ENCODE measurements around the gene ADD2.

Gene ADD2

GRCh38 chr2:70717431-70718038 lies 50.5 kb downstream of the ADD2 start:
- no peak for TF ChIP-seq TCF4 (CRISPR knock-in tag; IDR thresholded peaks at IDR 0.05; ENCODE audit: borderline replicate concordance)
- TF ChIP-seq ZC3H10 (CRISPR knock-in tag; IDR thresholded peaks at IDR 0.05): no peak
- TF ChIP-seq ZFP3 (CRISPR knock-in tag; IDR thresholded peaks at IDR 0.05): no peak
- no peak for TF ChIP-seq ARNTL (CRISPR knock-in tag; IDR thresholded peaks at IDR 0.05; ENCODE audit: borderline replicate concordance, low read depth)
- TF ChIP-seq CSRNP3 (CRISPR knock-in tag; IDR thresholded peaks at IDR 0.05): no peak
- no peak for TF ChIP-seq CSDC2 (CRISPR knock-in tag; IDR thresholded peaks at IDR 0.05)
- TF ChIP-seq POU6F1 (CRISPR knock-in tag; IDR thresholded peaks at IDR 0.05; ENCODE audit: borderline replicate concordance, low read depth): no peak
- no peak for TF ChIP-seq OSR1 (CRISPR knock-in tag; IDR thresholded peaks at IDR 0.05)
- no peak for TF ChIP-seq ZFP30 (CRISPR knock-in tag; IDR thresholded peaks at IDR 0.05)
- TF ChIP-seq RARB (CRISPR knock-in tag; IDR thresholded peaks at IDR 0.05): no peak
- TF ChIP-seq SNAI2 (CRISPR knock-in tag; IDR thresholded peaks at IDR 0.05): no peak
- TF ChIP-seq BACH2 (CRISPR knock-in tag; IDR thresholded peaks at IDR 0.05; ENCODE audit: borderline replicate concordance): no peak
- TF ChIP-seq PATZ1 (CRISPR knock-in tag; IDR thresholded peaks at IDR 0.05; ENCODE audit: borderline replicate concordance): no peak
- TF ChIP-seq GLIS3 (CRISPR knock-in tag; IDR thresholded peaks at IDR 0.05): no peak
- ATAC-seq: no peak

GRCh38 chr2:70716951-70717350 lies 51.0 kb downstream of the ADD2 start:
- TF ChIP-seq ESRRG (CRISPR knock-in tag; IDR thresholded peaks at IDR 0.05): no peak
- TF ChIP-seq OSR1 (CRISPR knock-in tag; IDR thresholded peaks at IDR 0.05): no peak
- TF ChIP-seq CSDC2 (CRISPR knock-in tag; IDR thresholded peaks at IDR 0.05): no peak
- TF ChIP-seq RARB (CRISPR knock-in tag; IDR thresholded peaks at IDR 0.05): no peak
- no peak for TF ChIP-seq ZFP30 (CRISPR knock-in tag; IDR thresholded peaks at IDR 0.05)
- TF ChIP-seq CREB5 (CRISPR knock-in tag; IDR thresholded peaks at IDR 0.05; ENCODE audit: low read depth): no peak
- no peak for TF ChIP-seq ZNF8 (CRISPR knock-in tag; IDR thresholded peaks at IDR 0.05)
- TF ChIP-seq BACH2 (CRISPR knock-in tag; IDR thresholded peaks at IDR 0.05; ENCODE audit: borderline replicate concordance): no peak
- no peak for TF ChIP-seq TCF4 (CRISPR knock-in tag; IDR thresholded peaks at IDR 0.05; ENCODE audit: borderline replicate concordance)
- no peak for TF ChIP-seq PPARA (CRISPR knock-in tag; IDR thresholded peaks at IDR 0.05; ENCODE audit: borderline replicate concordance)
- no peak for TF ChIP-seq ZFP3 (CRISPR knock-in tag; IDR thresholded peaks at IDR 0.05)
- no peak for TF ChIP-seq CSRNP3 (CRISPR knock-in tag; IDR thresholded peaks at IDR 0.05)
- TF ChIP-seq GLIS3 (CRISPR knock-in tag; IDR thresholded peaks at IDR 0.05): no peak
- TF ChIP-seq ARNTL (CRISPR knock-in tag; IDR thresholded peaks at IDR 0.05; ENCODE audit: borderline replicate concordance, low read depth): no peak
- TF ChIP-seq ZNF70 (CRISPR knock-in tag; IDR thresholded peaks at IDR 0.05): no peak
- no peak for TF ChIP-seq ZNF565 (CRISPR knock-in tag; conservative IDR thresholded peaks at IDR 0.05; ENCODE audit: low read depth)
- TF ChIP-seq SNAI2 (CRISPR knock-in tag; IDR thresholded peaks at IDR 0.05): no peak
- TF ChIP-seq ISL1 (CRISPR knock-in tag; IDR thresholded peaks at IDR 0.05): no peak
- TF ChIP-seq TSHZ2 (CRISPR knock-in tag; IDR thresholded peaks at IDR 0.05): no peak
- TF ChIP-seq ZC3H10 (CRISPR knock-in tag; IDR thresholded peaks at IDR 0.05): no peak
- ATAC-seq: no peak

All from SK-N-SH treated with all-trans-retinoic acid at 6 μM for 48 hours (cell line).